Fibroblast of skin of back (primary cell): ENCODE measurements around the gene SLC16A12.
A peak's percentile ranks its signal among the peaks of the same experiment; 100 is the strongest.
"Not testable (repeated sequence)": the region's sequence is repeated elsewhere in the genome, so short reads cannot be mapped to it uniquely, and the experiment has no call there.

Experiments
- DNase-seq: peaks from one replicate; pipeline ENCODE4 v3.0.0-alpha.2; 2013

SLC16A12 gene

DNA sequence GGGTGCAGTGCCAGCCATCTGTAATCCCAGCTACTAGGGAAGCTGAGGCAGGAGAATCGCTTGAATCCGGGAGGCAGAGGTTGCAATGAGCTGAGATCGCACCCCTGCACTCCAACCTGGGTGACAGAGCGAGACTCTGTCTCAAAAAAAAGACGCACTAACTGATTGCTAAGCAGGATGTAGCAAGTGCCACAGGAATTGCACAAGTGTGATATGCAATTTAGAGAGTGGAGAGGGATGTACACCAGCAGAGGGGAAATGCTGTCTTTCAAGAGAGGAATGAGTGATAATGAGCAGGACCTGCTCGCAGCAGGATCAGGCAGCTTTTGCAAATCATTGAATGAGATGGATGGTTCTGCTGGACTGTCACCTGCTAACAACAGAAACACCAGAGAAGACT, 13.3 kb upstream of the SLC16A12 start:
- DNase-seq = no peak

DNA sequence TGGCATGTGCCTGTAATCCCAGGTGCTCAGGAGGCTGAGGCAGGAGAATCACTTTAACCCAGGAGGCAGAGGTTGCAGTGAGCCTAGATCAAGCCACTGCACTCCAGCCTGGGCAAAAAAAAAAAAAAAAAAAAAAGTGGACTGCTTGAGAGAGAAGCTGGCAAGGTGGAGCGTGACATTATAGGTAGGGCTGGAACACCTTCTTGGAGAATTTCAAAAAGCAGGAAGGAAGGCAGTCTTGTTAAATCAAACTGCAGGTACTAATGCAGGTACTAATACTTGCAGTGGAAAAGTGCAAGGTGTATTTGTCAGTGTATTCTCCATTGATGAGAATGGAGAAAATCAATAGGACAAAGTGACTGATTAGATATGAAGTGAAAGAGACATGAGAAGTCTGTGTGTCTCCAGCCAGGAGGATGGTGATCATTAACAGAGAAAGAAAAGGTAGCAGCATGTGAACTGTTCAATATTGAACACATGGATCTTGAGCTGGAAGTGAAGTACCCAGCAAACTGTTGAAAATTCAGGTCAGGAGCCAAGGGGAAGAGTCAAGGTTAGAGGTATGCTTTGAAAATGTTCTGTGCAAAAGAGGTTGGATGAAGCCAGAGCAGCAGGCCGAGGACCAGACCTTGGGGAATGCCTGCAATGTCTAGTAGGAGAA, 12.6 kb upstream of the SLC16A12 start:
- no peak for DNase-seq

DNA sequence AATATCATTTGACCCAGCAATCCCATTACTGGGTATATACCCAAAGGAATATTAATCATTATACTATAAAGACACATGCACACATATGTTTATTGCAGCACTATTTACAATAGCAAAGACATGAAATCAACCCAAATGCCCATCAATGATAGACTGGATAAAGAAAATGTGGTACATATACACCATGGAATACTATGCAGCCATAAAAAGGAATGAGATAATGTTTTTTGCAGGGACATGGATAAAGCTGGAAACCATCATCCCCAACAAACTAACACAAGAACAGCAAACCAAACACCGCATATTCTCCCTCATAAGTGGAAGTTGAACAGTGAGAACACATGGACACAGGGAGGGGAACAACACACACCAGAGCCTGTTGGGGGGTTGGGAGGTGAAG, 11.3 kb upstream of the SLC16A12 start:
- DNase-seq = not testable (repeated sequence)

DNA sequence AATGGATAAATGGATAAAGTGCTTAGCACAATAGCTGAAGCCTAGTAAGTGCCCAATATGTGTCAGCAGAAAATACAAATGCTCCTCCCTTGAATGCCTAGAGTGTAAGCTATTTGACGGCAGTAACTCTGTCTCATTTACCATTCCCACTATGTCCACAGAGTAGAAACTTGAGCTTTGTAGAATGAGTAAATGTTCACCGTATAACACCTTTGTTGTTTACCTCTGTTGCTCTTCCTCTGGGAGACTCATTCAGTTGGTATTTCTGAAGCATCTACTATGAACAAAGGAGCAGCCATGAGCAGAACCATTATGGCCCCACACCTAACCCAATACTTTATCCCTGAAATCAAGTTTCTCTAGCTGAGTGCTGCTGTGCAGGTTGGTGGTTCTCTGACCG, 8.4 kb upstream of the SLC16A12 start:
- DNase-seq = no peak

DNA sequence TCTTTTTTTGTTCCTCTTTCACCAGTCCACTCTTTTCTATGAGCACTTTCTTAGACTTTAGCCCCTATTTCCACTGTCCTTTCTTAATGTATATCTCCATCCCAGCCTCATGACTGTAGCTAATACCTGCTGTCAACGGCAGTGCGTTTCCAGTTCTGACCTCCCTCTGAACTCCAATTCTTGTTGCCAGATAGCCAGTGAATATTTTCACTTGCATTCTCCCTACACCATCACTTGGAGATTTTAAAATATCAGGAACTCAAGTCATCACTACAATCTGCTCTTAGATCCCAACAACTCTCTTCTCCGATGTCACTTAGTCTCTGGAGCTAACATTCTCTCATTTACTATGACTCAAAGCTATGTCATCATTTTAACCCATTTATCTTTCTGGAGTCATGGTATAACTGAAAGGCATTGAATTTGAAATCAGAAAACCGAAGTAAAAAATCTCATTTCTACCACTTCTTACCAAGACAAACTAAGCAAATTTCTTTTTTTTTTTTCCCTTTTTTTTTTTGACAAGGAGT, 5.1 kb upstream of the SLC16A12 start:
- peak; percentile 79 for DNase-seq

- no peak for DNase-seq
These were observed 2.0 kb upstream of the SLC16A12 start for GRCh38 chr10:89537364-89537763.

- no peak for DNase-seq
These were observed 590 bp upstream of the SLC16A12 start for GRCh38 chr10:89536013-89536354.

GRCh38 chr10:89534826-89535166, 598 bp downstream of the SLC16A12 start:
- DNase-seq = no peak

GRCh38 chr10:89532476-89532875, 2.9 kb downstream of the SLC16A12 start:
- DNase-seq = no peak

DNA sequence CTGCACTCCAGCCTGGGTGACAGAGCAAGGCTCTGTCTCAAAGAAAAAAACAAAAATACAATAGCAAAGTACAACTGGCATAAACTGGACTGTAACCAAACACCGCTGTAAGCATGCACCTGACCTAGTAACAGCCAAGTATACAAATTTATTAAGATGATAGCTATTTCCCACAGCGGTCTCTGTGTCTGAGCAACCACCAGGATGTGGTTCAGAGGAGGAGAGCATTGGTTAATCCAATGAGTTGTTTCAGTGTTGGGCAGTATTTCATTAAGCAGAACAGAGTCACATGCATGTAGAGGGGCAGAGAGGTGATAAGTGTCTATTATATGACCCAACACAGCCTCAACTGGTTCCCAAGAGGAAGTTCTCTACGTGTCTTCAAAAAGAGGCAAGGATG, 4.0 kb downstream of the SLC16A12 start:
- DNase-seq = no peak

GRCh38 chr10:89529711-89530110, 5.7 kb downstream of the SLC16A12 start:
- DNase-seq = peak; percentile 82

GRCh38 chr10:89526358-89526757, 9.0 kb downstream of the SLC16A12 start:
- no peak for DNase-seq

DNA sequence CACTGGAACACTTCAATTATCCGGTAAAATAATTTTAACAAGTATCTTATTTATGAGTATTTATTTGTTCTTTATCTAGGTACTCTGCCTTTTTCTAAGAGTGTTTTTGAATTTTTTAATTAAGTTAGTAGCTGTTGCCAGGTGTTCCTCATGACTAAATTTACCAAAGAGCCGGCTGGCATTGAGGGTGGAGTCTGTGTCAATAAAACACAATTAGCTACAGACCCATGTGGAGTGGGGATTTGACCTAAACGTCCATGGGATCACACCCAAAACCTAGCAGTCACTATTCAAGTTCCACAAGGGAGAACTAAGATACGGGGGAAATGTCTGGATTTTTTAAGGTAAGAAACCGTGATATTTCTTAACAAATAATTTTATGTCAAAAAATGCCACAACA, 9.8 kb downstream of the SLC16A12 start:
- DNase-seq = no peak

DNA sequence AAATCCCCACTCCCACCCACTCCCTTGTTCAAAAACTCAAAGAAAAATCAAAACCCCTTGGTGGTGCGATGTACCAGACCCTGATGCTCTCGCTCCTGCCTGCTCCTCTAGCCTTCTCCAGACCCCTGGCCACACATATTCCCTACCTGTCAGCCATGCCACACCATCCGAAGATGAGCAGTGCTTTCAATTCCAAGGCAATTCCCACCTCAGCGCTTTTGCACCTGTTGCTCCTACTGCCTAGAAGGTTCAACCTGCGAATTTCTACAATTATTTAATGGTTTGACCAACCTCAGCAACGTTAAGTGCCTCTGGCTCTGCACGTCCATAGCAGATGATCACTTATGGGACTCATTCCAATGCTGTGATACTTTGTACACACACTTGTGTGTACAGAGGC, 11.1 kb downstream of the SLC16A12 start:
- DNase-seq = no peak

DNA sequence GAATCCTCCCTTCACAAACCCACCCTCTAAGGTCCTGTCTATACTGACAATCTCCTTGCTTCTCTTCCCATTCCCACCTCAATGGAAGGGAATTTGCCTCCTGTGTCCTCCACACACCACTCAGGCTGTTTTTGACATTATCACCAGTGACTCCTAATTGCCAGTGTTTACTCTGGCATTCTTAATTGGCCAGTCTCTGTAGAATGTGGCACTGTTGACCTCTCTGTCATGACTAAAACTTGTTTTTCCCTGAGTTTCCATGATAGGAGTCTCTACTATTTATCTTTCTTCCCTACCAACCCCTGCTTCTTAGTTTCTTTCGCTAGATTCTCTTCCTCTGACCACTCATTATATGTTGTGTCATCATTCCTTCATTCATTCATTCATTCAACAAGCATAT, 12.1 kb downstream of the SLC16A12 start:
- DNase-seq = no peak

- peak; percentile 32 for DNase-seq
These were observed 12.9 kb downstream of the SLC16A12 start for GRCh38 chr10:89522463-89522862.

DNA sequence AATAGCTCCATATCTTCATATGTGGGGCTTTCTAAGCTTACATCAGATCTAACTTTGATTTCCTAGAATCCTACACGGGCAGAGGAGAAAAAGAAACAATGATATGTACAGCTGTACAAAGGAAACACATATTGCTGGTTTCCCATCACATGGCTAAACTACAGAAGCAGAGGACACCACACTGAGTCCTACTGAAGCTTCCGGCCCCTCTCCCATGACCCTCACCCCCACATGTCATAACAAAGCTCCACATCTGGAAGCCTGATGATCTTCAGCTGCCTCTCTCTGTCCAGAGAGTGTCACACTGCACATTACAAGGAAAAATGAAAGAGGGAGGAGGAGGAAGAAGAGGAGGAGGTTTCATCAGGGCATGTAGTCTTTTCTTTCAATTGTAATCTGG, 14.0 kb downstream of the SLC16A12 start:
- DNase-seq = no peak

- no peak for DNase-seq
These were observed 14.7 kb downstream of the SLC16A12 start for GRCh38 chr10:89520706-89521105.

DNA sequence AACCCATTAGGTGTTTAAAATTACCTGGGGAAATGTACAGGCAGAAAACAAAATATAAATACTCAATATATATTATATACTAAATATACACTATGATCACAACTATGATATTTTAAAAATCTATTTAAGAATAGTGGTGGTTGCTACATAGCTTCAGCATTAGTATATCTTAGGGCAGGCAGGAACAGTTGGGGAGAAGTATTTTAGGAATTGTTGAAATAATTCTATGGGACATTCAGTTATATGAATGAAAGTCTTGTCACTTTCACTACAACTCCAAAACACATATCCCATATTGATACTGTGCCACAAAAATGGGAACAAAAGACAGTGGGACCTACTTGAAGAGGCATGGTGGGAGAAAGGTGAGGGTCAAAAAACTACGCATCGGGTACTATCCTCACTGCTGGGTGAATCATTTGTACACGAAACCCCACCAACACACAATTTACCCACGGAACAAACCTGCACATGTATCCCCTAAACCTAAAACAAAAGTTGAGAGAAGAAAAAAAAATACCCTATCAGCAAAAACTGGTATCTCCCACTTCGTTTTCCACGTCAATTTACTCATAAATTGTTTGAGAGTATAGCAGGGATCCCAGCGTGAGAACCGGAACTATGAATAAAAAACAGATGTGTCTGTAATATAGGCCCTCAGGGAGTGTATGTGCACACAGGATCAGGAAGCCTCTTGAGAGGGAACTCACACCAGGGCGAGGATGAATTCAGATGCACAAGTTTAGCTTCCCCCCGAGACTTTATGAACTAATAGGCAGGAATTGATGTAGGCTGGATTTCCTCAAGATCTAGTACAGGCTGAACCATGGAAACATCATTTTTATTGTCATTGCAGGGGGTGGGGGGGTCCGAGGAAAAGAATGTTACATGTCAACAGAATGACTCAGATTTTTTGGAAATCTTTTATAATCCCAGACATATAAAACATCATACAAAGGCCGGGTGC, 16.2 kb downstream of the SLC16A12 start:
- DNase-seq = peak; percentile 97

GRCh38 chr10:89518108-89518507, 17.3 kb downstream of the SLC16A12 start:
- DNase-seq = peak; percentile 24

DNA sequence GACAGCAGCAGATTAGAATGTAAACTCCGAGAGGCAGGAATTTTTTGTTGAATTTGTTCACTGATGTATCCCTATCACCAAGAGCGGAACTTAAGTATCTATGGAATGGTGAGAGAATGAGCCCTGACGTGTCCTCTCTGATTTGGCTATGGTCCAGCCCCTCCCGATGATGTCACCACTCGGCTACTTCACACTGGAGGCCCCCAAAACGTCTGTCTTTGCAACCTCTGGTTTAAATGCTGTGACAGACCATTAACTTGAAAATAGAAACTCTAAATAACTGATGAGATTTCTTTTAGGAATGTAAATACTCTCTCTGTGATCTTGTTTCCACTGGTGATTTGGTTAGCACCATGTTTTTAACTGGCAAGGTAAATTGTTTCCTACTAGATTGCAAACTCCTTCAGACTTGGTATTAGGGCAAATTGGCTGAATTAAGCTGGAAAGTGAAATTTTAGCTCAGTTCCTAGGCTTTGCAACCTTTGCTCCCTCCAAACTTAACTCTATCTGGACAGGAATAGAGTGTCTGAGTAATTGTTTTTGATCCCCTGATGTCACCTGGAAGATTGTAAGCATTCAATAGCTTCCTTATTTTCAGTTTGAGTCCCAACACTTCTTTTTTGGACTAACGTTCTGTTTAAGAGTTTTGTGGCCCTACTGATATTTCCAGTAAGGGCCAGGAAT, 19.1 kb downstream of the SLC16A12 start:
- peak; percentile 96 for DNase-seq

DNA sequence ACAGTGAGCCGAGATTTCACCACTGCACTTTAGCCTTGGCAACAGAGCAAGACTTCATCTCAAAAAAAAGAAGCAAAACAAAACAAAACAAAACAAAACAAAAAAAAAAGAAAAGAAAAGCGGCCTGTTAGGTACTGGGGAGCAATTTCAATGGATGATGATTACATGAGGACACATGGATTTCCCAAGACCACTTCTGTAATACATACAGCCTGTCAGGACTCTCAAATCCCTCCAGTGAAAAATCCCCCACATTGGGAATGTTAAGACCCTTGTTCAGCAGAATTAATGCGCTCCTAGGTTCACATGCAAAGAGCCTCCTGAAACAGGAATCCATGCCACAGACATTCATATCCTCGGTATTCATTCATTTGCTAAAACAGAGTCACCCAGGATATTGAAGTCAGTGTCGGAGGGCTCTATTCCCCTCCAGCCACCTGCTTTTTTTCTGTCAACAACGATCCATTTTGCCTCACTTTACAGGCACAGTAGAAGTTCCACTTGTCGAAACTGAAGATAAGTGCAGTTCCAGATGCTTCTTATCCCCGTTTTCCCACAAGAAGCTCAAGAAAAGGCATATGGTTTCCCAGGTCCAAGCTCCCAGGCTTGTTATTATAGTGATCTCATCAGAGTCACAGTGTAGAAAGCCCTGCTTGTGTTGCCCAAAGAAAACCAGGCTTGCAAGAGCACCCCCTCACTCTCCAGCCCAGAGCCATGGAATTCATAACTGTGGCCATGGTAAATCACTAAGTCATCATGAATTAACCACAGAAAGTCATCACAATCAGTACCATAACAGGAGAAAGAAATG, 20.2 kb downstream of the SLC16A12 start:
- DNase-seq = peak; percentile 99
